NCI-H128 (cell line): ENCODE results near the gene HSF2.

Source experiments
- DNase-seq: peaks from one replicate; lab custom pipeline; 2025; ENCODE audit not compliant: unreplicated experiment; lab: John Stamatoyannopoulos, UW

HSF2 gene, protein sequence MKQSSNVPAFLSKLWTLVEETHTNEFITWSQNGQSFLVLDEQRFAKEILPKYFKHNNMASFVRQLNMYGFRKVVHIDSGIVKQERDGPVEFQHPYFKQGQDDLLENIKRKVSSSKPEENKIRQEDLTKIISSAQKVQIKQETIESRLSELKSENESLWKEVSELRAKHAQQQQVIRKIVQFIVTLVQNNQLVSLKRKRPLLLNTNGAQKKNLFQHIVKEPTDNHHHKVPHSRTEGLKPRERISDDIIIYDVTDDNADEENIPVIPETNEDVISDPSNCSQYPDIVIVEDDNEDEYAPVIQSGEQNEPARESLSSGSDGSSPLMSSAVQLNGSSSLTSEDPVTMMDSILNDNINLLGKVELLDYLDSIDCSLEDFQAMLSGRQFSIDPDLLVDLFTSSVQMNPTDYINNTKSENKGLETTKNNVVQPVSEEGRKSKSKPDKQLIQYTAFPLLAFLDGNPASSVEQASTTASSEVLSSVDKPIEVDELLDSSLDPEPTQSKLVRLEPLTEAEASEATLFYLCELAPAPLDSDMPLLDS

DNA sequence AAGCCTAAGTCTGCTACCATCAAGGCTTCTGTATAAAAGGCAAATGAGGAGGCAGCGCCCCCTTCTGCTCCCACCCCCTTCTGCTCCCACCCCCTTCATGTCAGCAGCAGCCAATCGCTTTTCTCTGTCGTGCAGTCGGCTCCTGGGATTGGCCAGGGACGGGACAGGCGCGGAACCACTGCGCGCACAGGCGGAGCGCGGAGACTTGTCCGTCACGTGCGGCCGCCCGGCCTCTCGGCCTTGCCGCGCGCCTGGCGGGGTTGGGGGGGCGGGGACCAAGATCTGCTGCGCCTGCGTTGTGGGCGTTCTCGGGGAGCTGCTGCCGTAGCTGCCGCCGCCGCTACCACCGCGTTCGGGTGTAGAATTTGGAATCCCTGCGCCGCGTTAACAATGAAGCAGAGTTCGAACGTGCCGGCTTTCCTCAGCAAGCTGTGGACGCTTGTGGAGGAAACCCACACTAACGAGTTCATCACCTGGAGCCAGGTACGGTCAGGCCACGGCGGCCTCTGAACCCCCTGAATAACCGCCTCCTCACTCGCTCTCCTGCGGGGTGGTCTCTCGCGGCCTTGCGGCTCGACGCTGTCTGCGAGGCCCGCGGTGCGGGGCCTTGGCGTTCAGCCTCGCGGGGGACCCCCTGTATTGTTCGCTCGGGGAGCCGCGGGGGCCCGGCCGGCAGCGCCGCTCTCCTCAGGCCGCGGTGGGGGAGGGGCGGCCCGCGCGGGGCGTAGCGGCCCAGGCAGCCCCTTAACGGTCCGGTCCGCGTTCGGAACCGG is at the start of gene HSF2:
Gene HSF2 (plus strand): TSS at position 305 of the 773 bp plus-strand sequence. CDS start 86 bp downstream, at position 391.
- DNase-seq, result peak; percentile 84

DNA sequence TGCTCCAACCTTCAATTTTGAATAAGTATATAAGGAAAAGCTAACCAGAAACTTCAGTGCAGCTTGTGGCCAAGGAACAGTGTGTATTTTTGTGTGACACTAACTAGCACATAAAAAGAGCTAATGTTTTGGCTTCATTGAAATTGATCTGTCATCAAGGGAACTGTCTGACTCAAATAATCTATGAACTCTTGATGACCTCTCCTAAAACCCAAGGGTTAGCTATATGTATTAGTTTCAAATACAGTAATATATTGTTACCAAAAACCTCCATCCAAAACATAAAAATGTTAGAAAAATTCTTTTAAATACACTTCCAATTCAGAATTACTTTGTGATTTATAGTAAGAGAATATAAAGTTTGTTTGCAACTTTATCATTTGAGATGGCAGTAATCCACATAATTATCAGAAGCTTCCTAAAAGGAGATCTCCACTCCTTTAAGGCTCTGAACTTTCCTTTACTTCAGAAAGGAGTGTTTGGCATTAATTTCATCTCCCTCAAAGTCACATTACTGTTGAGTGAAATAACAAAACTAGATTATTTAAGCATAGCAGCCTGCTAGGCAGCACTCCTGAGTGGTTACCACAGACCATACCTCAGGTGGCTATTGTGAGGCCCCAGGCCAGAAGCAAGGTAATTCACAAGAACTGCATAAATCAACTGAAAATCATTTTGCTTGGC is 46.3 kb upstream of the HSF2 start:
- no peak for DNase-seq

DNA sequence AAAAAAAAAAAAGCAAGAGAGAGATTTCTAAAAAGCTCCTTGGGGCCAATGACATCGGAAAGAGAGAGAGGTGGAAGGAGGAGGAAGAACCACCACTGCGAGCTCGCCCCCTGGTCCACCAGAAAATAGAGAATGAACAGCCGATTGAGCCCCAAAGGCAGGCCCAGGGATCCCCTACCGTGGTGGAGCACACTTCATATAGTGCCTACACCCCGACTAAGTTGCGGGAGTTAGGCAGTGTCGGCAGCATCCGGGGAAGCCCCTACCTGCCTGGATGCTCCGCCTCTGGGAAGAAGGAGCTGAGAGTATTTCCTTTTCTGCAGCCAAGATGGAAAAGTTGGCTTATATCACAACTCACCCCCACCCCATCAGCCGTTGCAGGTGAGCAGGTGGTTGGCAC is 38.6 kb upstream of the HSF2 start:
- DNase-seq, result no peak

DNA sequence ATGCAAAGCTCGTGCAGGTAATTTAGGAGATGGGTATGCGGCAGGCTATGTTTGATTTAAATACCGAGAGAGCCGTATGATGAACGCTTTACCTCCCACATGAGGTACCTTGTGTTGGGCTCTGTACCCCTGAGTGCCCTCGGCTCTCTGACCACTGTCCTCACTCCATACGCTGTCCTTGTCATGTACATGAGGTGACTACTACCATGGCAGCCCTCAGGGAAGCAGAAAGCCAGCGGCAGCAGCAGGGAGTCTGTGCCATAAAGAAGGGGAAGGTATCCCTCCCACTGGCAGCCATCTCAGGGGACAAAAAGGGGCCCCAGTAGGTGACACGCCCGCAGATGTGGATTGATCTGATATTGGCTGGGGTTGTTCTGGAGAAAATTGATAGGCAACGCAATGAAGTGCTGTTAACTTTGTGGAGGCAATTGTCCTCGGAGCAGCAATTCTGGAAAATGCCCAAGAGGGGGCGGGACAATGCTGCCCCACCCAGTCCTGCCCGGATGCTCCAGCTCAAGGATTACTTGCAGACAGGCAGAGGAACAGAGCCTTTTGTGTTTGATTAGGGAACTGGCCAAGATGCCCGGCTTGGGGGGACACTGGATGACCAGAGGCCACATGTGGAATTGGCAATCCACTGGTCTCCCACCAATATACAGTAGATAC is 38.0 kb upstream of the HSF2 start:
- no peak for DNase-seq

DNA sequence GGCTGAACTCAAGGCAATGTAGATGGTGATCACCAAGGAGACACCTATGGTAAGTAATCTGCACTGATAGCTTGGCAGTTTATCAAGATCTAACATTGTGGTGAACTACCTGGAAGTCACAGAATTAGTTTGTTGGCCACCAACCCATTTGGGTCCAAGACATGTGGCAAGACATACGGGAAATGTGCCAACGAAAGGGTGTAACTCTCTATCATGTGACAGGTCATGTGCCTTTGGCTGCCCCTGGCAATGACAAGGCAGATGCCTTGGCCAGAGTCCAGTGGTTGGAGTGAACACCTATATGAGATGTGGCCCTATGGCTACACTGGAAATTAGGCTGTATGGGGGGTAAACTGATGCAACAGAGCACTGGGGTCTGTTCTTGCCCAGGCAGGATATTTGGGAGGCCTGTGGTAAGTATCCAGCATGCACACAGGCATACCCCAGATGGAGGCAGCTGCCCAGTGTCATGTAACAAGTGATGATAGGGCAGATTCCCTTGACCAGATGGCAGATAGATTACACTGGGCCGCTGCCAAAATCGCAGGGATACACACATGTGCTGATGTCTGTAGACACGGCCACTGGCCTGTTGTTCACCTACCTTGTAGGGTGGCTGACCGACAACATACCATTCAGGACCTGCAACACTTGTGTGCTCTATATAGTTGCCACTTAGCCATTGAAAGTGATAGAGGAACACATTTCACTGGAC is 35.5 kb upstream of the HSF2 start:
- DNase-seq, result no peak

DNA sequence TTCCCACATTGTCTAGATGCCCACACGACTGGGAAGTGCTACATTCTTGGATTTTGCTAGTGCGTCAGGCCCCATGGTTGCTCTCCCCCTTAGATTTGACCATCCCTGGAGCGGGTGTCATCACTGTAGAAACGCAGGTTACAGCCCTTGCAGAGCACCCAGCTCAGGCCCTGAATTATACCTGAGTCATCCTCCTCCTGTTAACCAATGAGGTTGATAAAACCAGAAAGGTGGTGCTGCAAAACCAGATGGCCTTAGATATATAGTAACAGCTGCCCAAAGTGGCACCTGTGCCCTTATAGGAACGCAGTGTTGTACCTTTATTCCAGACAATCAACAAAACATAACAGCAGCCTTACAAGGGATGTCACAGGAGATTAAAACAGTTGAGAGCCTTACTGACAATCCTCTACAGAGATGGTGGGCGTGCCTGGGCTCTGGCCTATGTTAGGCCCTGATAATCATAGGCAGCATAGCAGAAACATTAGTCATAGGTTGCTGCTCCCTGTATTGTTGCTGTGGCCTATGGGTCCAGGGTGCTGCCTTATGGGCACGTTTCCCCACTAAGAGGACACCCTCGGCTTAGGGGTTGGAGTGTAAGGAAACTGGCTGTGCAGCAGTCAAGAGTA is 33.6 kb upstream of the HSF2 start:
- DNase-seq, result no peak

DNA sequence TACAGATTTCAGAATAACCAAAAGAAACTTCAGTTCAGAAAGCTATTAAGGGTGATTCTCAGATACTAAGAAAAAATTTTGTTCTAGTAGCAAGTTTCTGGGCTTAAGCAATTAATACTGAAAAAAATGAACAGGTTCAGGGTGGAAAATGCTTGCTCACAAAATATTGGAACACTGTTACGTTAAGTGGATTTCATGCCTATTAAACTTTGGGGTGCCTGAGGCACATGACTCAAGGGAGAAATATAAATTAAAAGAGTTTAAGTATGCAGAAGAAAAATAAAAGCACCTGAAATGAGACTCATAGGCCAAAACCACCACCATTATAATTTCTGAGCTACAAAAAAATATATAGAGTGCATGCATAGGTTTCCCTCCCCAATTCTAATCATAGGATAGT is 32.3 kb upstream of the HSF2 start:
- DNase-seq, result no peak

DNA sequence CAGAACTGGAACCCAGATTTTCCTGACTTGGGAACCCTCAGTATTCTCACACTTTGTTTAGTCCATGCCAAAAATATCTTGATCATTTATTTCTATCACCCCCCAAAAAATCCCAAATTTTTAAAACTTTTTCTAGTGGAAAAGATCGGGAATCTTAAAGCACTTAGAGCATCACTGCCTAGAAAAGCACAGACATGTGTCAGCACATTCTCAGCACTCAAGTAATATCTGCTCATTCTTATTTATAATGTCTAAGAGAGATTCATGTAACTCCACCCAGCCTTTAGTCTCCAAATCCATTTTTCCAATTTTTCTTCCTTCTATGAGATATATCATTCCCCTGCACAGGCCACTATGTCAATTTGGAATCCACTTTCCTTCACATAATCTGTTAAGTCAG is 29.9 kb upstream of the HSF2 start:
- DNase-seq, result no peak

DNA sequence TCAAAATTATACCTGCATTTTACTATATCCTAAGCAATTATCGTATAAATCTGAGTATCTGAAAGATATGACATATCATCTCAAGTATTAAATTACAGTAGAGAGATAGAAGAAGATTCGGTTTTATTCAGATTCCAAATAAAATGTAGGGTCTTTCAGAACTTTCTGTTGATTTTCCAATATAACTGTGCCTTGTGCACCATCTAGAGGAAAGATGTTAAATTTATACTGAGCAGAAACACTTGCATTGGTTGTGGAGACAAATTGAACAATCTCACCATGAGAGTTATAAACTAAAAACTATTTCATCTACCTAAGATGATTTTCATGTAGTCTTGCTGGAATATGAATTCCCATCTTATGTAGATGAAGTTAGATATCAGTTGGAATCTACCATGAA is 26.8 kb upstream of the HSF2 start:
- no peak for DNase-seq

DNA sequence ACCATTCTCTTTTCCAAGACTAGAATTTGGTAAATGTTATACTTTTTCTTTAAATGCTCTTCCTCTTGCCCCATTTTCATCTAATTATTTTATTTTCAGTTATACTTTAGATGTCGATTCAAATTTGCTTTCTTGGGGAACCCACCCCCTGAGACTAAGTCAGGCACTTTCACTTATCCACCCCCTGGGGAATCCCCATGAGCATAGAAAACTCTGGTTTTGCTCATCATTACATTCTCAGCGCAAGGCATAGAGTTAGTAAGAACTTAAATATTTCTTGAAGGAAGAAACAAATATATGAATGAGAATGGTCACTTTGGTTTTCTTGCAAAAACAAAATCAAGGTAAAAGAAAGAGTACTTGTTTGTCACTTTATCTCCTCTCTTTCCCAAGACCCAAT is 25.1 kb upstream of the HSF2 start:
- DNase-seq, result no peak

DNA sequence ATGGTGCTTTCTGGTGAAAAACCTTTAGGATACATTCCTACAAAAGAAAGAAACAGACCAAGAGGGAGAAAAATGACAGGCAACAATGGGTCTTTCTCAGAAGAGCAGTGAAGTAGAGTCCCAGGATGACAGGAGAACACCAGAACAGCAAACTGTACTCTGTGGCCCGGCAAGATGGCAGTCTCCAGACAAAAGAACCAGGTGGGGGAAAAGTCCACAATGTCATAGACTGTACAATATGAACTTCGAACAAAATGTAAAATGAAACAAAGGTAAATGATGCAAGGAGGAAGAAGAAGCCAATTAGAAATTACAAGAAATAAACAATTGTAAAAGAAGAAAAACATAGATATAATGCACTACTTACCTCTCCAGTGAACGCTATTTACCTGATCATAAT is 23.2 kb upstream of the HSF2 start:
- no peak for DNase-seq

DNA sequence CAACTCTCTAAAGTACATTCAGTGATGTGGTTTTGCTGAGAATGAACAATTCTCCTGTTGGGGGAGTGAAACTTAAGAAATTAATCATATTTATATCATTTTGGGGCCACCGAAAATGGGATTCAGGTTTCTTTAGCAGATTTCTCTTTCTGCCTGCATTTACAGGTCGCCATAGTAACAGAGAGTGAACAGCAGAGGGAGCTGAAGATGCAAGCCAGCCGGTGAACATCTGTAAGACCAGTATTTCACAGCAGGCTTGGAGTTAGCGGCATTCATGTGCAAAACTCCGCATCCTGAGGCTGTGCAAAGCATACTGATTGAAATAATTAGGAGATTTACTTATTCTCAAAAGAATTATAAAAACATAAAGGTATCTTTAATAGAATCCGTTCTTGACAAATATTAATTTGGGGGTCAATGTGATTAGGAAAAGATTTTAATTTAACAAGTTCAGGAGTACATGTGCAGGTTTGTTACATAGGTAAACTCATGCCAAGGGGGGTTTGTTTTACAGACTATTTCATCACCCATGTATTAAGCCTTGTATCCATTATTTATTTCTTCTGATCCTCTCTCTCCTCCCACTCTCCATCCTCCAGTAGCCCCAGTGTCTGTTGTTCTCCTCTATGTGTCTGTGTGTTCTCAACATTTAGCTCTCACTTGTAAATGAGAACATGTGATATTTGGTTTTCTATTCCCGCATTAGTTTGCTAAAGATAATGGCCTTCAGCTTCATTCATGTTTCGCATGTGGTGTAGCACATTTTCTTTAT is 17.8 kb upstream of the HSF2 start:
- no peak for DNase-seq

DNA sequence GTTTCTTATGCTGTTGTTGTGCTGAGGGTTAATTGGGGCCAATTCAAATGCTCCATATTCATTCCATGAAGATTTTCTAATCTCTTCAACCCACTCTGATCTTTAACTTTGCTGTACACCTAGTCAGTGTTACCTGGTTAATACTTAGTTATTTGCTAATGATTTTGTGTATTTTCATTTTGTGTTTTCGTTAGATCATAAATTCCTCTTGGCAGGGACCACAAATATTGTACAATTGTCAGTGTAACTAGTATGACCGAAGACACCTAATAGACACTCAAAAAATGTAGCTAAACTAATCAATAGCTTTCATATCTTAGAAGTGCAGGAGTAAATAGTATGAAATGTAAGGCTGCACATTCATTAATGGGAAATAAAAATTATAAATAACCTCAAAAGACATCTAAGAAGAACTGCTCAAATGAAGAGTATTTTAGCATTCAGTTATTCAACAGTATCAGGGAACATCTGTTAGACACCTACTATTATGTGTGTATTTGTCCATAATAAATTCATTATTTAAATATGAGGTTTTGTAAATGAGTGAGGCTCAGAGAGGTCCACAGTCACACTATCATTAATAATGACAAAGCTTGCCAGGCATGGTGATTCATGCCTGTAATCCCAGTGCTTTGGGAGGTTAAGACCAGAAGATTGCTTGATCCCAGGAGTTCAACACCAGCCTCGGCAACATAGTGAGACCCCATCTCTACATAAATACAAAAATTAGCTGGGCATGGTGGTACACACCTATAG is 13.4 kb upstream of the HSF2 start:
- DNase-seq, result no peak

DNA sequence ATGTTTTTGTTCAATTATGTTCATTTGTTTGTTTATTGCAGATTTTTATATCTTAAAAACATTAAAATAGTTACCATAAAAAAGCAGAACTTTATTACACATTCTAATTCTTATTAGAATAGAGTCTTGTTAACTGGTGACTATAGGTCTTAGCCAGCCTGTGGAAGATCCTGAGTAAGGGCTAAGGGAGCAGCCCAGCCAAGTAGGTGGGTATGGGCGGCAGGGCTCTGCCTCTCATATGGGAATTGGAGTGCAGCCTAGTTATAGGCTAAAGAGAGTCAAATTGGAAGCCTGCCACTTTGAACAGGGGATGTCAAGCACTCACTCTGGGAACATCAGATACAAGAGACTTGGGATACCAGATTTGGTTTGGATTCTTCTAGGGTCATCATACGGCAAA is 10.5 kb upstream of the HSF2 start:
- no peak for DNase-seq

DNA sequence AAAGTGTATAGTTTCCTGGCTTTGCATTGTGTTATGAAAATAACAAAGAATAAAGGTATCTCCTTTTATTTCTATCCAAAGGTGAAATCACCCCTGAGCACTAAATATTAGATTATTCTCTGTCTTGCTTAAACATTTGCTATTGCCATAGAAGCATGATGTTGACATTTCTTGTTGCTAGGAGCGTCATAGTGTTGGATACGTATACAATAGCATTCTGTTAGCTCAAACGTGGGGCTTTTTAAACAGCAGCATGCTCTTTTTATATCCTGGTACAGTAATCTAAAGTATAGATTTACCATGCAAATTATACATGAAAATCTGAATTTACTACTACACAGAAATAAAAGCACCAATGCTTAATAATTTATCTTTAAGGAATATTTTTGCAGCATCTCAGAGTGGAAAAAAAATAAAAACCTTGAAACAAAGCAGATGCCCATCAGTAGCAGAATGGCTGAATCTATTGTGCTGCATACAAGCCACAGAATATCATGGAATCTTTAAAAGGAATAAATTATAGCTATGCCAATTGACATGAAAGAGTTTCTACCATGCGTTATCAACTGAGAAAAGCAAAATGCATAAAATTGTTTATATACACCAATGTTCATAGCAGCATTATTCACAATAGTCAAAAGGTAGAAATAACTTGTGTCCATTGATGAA is 9.6 kb upstream of the HSF2 start:
- DNase-seq, result no peak

DNA sequence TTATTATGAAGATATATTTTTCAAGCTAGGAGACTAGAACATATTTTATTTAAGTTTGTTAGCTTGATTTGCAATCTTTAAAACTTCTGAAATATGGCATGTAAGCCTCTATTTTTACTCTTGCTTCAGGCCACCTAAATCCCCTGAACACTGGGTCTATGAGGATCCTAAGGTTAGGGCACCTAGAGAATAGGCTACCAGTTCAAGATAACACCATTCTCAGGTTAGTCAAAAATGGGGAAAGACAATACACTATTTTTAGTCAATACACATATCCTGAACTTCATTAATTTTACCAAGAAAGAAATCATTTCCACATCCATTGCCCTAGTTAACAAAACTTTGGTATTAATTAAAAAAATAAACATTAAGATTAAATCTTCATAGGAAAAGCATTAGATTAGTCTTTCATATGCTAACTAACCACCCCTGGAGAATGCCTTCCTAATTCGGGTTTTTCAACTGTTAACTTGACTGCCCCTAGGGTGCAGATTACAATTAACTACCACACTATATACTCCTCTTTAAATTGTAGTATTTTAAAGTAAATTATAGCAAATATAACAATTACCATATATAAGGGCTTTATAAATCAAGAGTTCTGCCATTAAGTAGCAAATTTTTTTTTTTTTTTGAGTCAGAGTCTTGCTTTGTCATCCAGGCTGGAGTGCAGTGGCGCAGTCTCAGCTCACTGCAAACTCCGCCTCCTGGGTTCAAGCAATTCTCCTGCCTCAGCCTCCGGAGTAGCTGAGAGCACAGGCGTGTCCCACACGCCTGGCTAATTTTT is 6.7 kb upstream of the HSF2 start:
- DNase-seq, result no peak

DNA sequence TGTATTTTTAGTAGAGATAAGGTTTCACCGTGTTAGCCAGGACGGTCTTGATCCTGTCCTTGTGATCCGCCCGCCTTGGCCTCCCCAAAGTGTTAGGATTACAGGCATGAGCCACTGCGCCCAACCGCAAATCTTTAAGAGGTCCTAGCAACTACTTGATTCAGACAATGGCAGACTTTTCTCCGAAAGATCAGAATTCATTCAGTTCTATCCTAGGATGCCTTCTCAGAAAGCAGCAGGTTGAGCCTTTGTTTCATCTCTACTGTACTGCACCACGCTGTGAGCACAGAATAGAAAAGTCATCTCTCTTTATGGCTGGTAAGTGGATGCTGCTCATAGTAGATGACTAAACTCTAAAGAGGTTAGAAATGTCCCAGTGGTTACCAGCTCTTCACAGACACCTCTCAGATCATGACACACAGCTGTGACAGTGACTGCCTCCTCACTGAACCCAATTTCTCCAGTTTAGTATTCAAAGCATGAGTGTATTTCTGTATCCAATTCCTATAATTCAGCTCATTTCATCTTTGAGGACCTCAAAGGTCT is 6.0 kb upstream of the HSF2 start:
- no peak for DNase-seq
